ENCODE data around the gene FAAP20. TPM values are rescaled to one million over a fixed set of nuclear protein-coding genes. Genes with fewer than 3 reads are reported as not detected.

Gene FAAP20
- total and polyA plus RNA-seq, 2 donors (not counting 3 experiments of a cell fraction or from before 2014, with no cell fraction given): 31.5 to 62.6 TPM

GRCh38 chr1:2230781-2231531 is 36.4 kb upstream of the FAAP20 start:
- peak overlapping the region; percentile 66 for H3K4me2 ChIP-seq (ENCODE audit: insufficient read depth, low read length)
- H3K9me1 ChIP-seq (replicated peaks; ENCODE audit: control insufficient read depth, extremely low read depth, insufficient read depth, low read length): no peaks in the 10 kb centered on the region
- dilution Hi-C loops (cut with MboI; ENCODE audit: extremely low pct_ligation_motif_present, low sequenced_read_pairs): no loop called here
- no TSS peak for BruUV-seq (replicated peaks)
- no peaks in the 10 kb centered on the region for H3K27me3 ChIP-seq (ENCODE audit: control insufficient read depth in 2 of 2, insufficient read depth in 2 of 2, low read length in 2 of 2)
- H3K4me1 ChIP-seq (ENCODE audit: control insufficient read depth, extremely low read depth, insufficient read depth, low read length): peaks cover 45% of the 10 kb centered on the region
- H3K9ac ChIP-seq (replicated peaks; ENCODE audit: extremely low read depth, insufficient read depth, low read length): peak overlapping the region; percentile 76
- H3K36me3 ChIP-seq (ENCODE audit: control insufficient read depth in 2 of 2, extremely low read depth in 1 of 2, insufficient read depth in 2 of 2, low read length in 2 of 2): no peaks in the 10 kb centered on the region
- H3K4me3 ChIP-seq (replicated peaks in 1 of 3; ENCODE audit: insufficient read depth in 1 of 3, low read depth in 1 of 3, low read length in 3 of 3): peak overlapping the region; percentile 40 to 64 (median 42)
- intact Hi-C loops (cut with micrococcal nuclease): loop anchor here (2.0 kb wide), 1 partner anchor 70 kb away; no protein-coding TSS in a partner anchor
- no peaks in the 10 kb centered on the region for H4K20me1 ChIP-seq (replicated peaks; ENCODE audit: control insufficient read depth, extremely low read depth, insufficient read depth, low read length)
- H3K79me2 ChIP-seq (ENCODE audit: control insufficient read depth, insufficient read depth, low read length): peaks cover 76% of the 10 kb centered on the region
- ChIA-PET POLR2A (interaction anchor here (1.0 kb wide), 1 partner anchor 26 kb away, joined by 3 read pairs; no protein-coding TSS in a partner anchor), CTCF (interaction anchor here (0.6 to 5.4 kb wide), 6 partner anchors 23 to 151 kb away, joined by 3 to 51 read pairs (median 22); partner anchors contain the start of gene FAAP20)
- DNase-seq (ENCODE audit: low read depth, low spot score): peak; percentile 28
- no peak overlapping the region for H3K27ac ChIP-seq (ENCODE audit: insufficient read depth, low read depth, low read length)
- TF ChIP-seq POLR2A (IDR thresholded peaks at IDR 0.05; ENCODE audit: low read depth, low read length) (no peak), JUN (IDR thresholded peaks at IDR 0.05; ENCODE audit: borderline replicate concordance, insufficient read depth, insufficient read length, low read depth) (no peak), MYC (IDR thresholded peaks at IDR 0.05; ENCODE audit: low read depth, low read length) (no peak), GATA2 (IDR thresholded peaks at IDR 0.05; ENCODE audit: insufficient read depth, insufficient read length, low read depth, low read length) (no peak), CTCF (IDR thresholded peaks at IDR 0.05; ENCODE audit: extremely low read depth in 1 of 2, insufficient read depth in 1 of 2, low read depth in 1 of 2, low read length in 2 of 2) (no peak), FOS (IDR thresholded peaks at IDR 0.05; ENCODE audit: borderline replicate concordance, insufficient read depth, low read length) (no peak), EZH2 (IDR thresholded peaks at IDR 0.05; ENCODE audit: borderline replicate concordance, low read depth, low read length, severe bottlenecking) (no peak), MAX (IDR thresholded peaks at IDR 0.05; ENCODE audit: insufficient read depth, insufficient read length) (no peak), POLR2AphosphoS5 (IDR thresholded peaks at IDR 0.05; ENCODE audit: insufficient read depth, low read depth, low read length) (no peak)
- no peak overlapping the region for H2AFZ ChIP-seq (ENCODE audit: low read depth, low read length)
- H3K9me3 ChIP-seq (replicated peaks; ENCODE audit: control insufficient read depth, insufficient read depth, low read length): no peaks in the 10 kb centered on the region
- no peak for FAIRE-seq
